ENCODE measurements around the gene TBC1D14.
A peak's percentile ranks its signal among the peaks of the same experiment; 100 is the strongest.

The TBC1D14 gene

GRCh38 chr4:6983544-6984142 is 74.0 kb downstream of the TBC1D14 start:
- DNase-seq = no peak

GRCh38 chr4:6984612-6985425 is 75.2 kb downstream of the TBC1D14 start:
- no peak for DNase-seq

GRCh38 chr4:6986072-6986780 is 76.6 kb downstream of the TBC1D14 start:
- no peak for DNase-seq

GRCh38 chr4:6986781-6987587 is 77.4 kb downstream of the TBC1D14 start:
- peak; percentile 64 for DNase-seq

GRCh38 chr4:6987588-6987961 is 77.9 kb downstream of the TBC1D14 start:
- DNase-seq = no peak

- DNase-seq = no peak
Measured at GRCh38 chr4:6988016-6988715, 78.5 kb downstream of the TBC1D14 start.

GRCh38 chr4:6989331-6989923 is 79.8 kb downstream of the TBC1D14 start:
- no peak for DNase-seq

- no peak for DNase-seq
Measured at GRCh38 chr4:6990661-6991060, 81.0 kb downstream of the TBC1D14 start.

GRCh38 chr4:6991249-6991648 is 81.6 kb downstream of the TBC1D14 start:
- no peak for DNase-seq

GRCh38 chr4:6991771-6992557 is 82.3 kb downstream of the TBC1D14 start:
- no peak for DNase-seq

GRCh38 chr4:6992728-6993677 is 83.4 kb downstream of the TBC1D14 start:
- no peak for DNase-seq

GRCh38 chr4:6996481-6996880 is 86.9 kb downstream of the TBC1D14 start:
- DNase-seq = no peak

GRCh38 chr4:6999172-7000086 is 89.8 kb downstream of the TBC1D14 start:
- DNase-seq = no peak

GRCh38 chr4:7000421-7001176 is 91.0 kb downstream of the TBC1D14 start:
- no peak for DNase-seq

- DNase-seq = no peak
Measured at GRCh38 chr4:7001271-7001670, 91.6 kb downstream of the TBC1D14 start.

- DNase-seq = no peak
Measured at GRCh38 chr4:7002336-7002735, 92.7 kb downstream of the TBC1D14 start.

- no peak for DNase-seq
Measured at GRCh38 chr4:7003176-7003878, 93.7 kb downstream of the TBC1D14 start.

GRCh38 chr4:7003879-7004240 is 94.2 kb downstream of the TBC1D14 start:
- no peak for DNase-seq

Data from NCI-H524 treated with DMSO at 0.1 percent for 48 hours (cell line).